Measurements from ENCODE around the gene HYAL3.

DNA sequence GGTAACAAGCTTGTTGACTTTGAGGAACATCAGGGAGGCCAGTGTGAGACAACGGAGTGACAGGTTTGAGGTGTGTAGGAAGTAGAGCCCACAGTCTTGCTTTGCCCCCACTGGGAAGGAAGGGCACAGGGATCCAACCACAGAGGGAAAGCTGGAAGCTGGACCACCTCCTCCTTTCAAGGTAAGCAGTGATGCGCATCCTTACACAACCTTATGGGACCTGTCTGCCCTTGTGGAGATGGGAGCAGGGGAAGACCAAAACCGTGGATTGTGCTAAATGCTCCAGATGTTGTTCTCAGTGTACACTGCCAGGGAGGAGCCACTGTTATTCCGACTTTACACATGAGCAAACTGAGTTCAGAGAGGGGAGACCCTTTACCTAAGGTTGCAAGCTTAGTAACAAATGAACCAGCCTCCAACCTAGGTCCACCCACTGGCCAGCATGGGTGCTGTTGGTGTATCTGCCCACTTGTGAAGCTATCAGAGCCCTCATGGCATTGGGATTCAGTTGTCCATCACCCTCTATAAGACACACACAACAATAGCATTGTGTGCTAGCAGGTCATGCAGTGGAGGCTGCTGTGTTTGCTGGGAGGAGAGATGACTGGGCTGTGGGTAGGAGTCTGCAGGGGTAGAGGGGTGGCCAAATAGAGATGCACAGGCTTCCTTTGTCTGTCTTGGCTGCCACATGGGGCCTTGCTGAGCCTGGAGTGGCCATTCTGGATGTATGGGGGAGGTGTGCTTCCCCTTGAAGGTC lies 20.9 kb downstream of the HYAL3 start:
- TF ChIP-seq, protein P1, sequence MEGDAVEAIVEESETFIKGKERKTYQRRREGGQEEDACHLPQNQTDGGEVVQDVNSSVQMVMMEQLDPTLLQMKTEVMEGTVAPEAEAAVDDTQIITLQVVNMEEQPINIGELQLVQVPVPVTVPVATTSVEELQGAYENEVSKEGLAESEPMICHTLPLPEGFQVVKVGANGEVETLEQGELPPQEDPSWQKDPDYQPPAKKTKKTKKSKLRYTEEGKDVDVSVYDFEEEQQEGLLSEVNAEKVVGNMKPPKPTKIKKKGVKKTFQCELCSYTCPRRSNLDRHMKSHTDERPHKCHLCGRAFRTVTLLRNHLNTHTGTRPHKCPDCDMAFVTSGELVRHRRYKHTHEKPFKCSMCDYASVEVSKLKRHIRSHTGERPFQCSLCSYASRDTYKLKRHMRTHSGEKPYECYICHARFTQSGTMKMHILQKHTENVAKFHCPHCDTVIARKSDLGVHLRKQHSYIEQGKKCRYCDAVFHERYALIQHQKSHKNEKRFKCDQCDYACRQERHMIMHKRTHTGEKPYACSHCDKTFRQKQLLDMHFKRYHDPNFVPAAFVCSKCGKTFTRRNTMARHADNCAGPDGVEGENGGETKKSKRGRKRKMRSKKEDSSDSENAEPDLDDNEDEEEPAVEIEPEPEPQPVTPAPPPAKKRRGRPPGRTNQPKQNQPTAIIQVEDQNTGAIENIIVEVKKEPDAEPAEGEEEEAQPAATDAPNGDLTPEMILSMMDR (IDR thresholded peaks at IDR 0.05) = no peak
- no peak for TF ChIP-seq ZFX (IDR thresholded peaks at IDR 0.05; ENCODE audit: borderline replicate concordance)
